GM12878 (cell line): ENCODE results near the gene GABBR2. TPM values are rescaled to one million over a fixed set of nuclear protein-coding genes. Genes with fewer than 3 reads are reported as not detected.

ENCODE experiments used
- ATAC-seq: fragments of 200-7000 bp; cut with Tn5 transposase; 3 replicates; pipeline ENCODE4 v1.9.1; 2020; ENCODE audit warnings: mild to moderate bottlenecking, moderate library complexity
- BruUV-seq: library from RNA; stranded (reverse); fragments of 400-500 nt; replicated peaks from 2 replicates; lab custom pipeline; 2021; lab: Mats Ljungman, UMichigan
- CTCF ChIA-PET: fragments of 300-600 bp; sonication (Branson Sonifier 250); formaldehyde crosslinking; extraction: SDS; loops from one replicate; lab custom pipeline; 2021; ENCODE audit warnings: inconsistent platforms; lab: Yijun Ruan, JAX
- POLR2A ChIA-PET: fragments of 350-600 bp; formaldehyde crosslinking; extraction: SDS; loops from one replicate; lab custom pipeline; 2021; ENCODE audit warnings: inconsistent platforms; lab: Charles Lee
- RAD21 ChIA-PET: fragments of 300-600 bp; sonication (Branson Sonifier 250); formaldehyde crosslinking; loops from one replicate; lab custom pipeline; 2023; ENCODE audit warnings: antibody characterized with exemption; ENCODE audit not compliant: unreplicated experiment; lab: Charles Lee
- SMC1A ChIA-PET: fragments of 300-600 bp; sonication (Branson Sonifier 250); formaldehyde crosslinking; loops from one replicate; lab custom pipeline; 2023; ENCODE audit not compliant: unreplicated experiment, uncharacterized antibody; lab: Charles Lee
- DNase-seq: peaks from one replicate; pipeline ENCODE4 v3.0.0-alpha.2; 2011; ENCODE audit warnings: low read depth, low spot score
- FAIRE-seq: peaks from 3 replicates; lab custom pipeline; 2011; peaks lifted over from hg19 to GRCh38; lab: Jason Lieb, UNC
- H2AFZ ChIP-seq: 2 replicates; pipeline ENCODE4 v1.6.0; 2011; ENCODE audit warnings: low read depth, low read length, control low read depth; ENCODE audit not compliant: control insufficient read depth
- H3K27ac ChIP-seq: 2 replicates; pipeline ENCODE4 v1.5.1; 2011; ENCODE audit warnings: control low read depth; ENCODE audit not compliant: control insufficient read depth, insufficient read depth
- H3K27me3 ChIP-seq, 2 experiments: replicated peaks in 1 of 2; 2 replicates each; pipeline versions ENCODE4 v1.6.0 to v1.6.1; 2011; ENCODE audit warnings: low read length in 1 of 2; ENCODE audit not compliant: control insufficient read depth in 2 of 2, insufficient read depth in 2 of 2
- H3K36me3 ChIP-seq, 2 experiments: 2 replicates each; pipeline ENCODE4 v1.5.1; 2011; ENCODE audit warnings: low read length in 1 of 2; ENCODE audit not compliant: control insufficient read depth in 2 of 2, insufficient read depth in 2 of 2
- H3K4me1 ChIP-seq: 2 replicates; pipeline ENCODE4 v1.6.1; 2011; ENCODE audit warnings: mild to moderate bottlenecking, low read length, moderate library complexity, mixed read lengths; ENCODE audit not compliant: control insufficient read depth, insufficient read depth
- H3K4me2 ChIP-seq: 2 replicates; pipeline ENCODE4 v1.6.0; 2011; ENCODE audit warnings: control low read depth; ENCODE audit not compliant: control insufficient read depth, insufficient read depth
- H3K4me3 ChIP-seq: fragments of 200-600 bp; sonication (generic); 2 replicates; pipeline ENCODE4 v1.5.1; 2016
- H3K79me2 ChIP-seq: 2 replicates; pipeline ENCODE4 v1.6.0; 2011; ENCODE audit warnings: low read length; ENCODE audit not compliant: control insufficient read depth, insufficient read depth
- H3K9ac ChIP-seq: 2 replicates; pipeline ENCODE4 v1.8.0; 2011; ENCODE audit warnings: low read length, control low read depth, mixed read lengths; ENCODE audit not compliant: control insufficient read depth, insufficient read depth
- H3K9me3 ChIP-seq: replicated peaks from 3 replicates; pipeline ENCODE4 v1.5.1; 2011; ENCODE audit warnings: mild to moderate bottlenecking, low read length; ENCODE audit not compliant: control insufficient read depth, insufficient read depth
- H4K20me1 ChIP-seq: 2 replicates; pipeline ENCODE4 v1.6.0; 2011; ENCODE audit not compliant: control insufficient read depth, insufficient read depth
- CBX3 ChIP-seq: fragments of 200-600 bp; sonication (generic); IDR thresholded peaks from 2 replicates; pipeline ENCODE4 v1.6.1; 2016; ENCODE audit warnings: low read depth, borderline replicate concordance
- HDGF ChIP-seq: fragments of 450-650 bp; IDR thresholded peaks from 2 replicates; pipeline ENCODE4 v1.6.1; 2016; ENCODE audit warnings: antibody characterized with exemption
- IKZF1 ChIP-seq: fragments of 450-650 bp; conservative IDR thresholded peaks from 2 replicates; pipeline ENCODE4 v1.6.1; 2017; ENCODE audit warnings: antibody characterized with exemption, mild to moderate bottlenecking
- LARP7 ChIP-seq: fragments of 450-650 bp; IDR thresholded peaks from 2 replicates; pipeline ENCODE4 v1.6.1; 2017; ENCODE audit warnings: mild to moderate bottlenecking
- POLR2AphosphoS2 ChIP-seq: IDR thresholded peaks from 2 replicates; pipeline ENCODE4 v1.6.1; 2011; ENCODE audit warnings: low read depth, mild to moderate bottlenecking, low read length, improper control_type of control experiment, moderate library complexity
- RELA ChIP-seq: fragments of 450-650 bp; IDR thresholded peaks from 2 replicates; pipeline ENCODE4 v1.8.0; 2014; ENCODE audit warnings: borderline replicate concordance; ENCODE audit not compliant: partially characterized antibody
- SMAD5 ChIP-seq: IDR thresholded peaks from 2 replicates; pipeline ENCODE4 v1.6.1; 2016; ENCODE audit warnings: antibody characterized with exemption, low read depth
- SPI1 ChIP-seq: IDR thresholded peaks from 2 replicates; pipeline ENCODE4 v1.6.1; 2011; ENCODE audit warnings: low read depth, mild to moderate bottlenecking, low read length, moderate library complexity, borderline replicate concordance; ENCODE audit not compliant: insufficient read depth
- TAF1 ChIP-seq: IDR thresholded peaks from 2 replicates; pipeline ENCODE4 v1.6.1; 2011; ENCODE audit warnings: mild to moderate bottlenecking, low read depth, low read length, borderline replicate concordance
- ZNF384 ChIP-seq: IDR thresholded peaks from 2 replicates; pipeline ENCODE4 v1.6.1; 2012; ENCODE audit warnings: low read depth, mild to moderate bottlenecking, low read length, improper control_type of control experiment, borderline replicate concordance
- WGBS: methylation state at CpG from one replicate; pipeline ENCODE4 v1.1.6; 2016; ENCODE audit warnings: low lambda C conversion rate; ENCODE audit not compliant: insufficient replicate concordance, insufficient coverage; ENCODE audit errors: missing lambda C conversion rate; 5-methylcytosine and 5-hydroxymethylcytosine counted together
- in situ Hi-C: fragments of 300-500 bp; cut with MboI; formaldehyde crosslinking; loops from 9 replicates; pipeline ENCODE4 v1.14.3; 2018; ENCODE audit warnings: mixed read lengths
- intact Hi-C: fragments of 100-400 bp; cut with micrococcal nuclease; formaldehyde crosslinking; loops from one replicate; pipeline ENCODE4 v1.14.2; 2022; ENCODE audit not compliant: unreplicated experiment
- polyA plus RNA-seq, 11 experiments: library from polyadenylated mRNA; depleted of rRNA in 4 of 11; unstranded in 6 of 11; stranded (reverse) in 5 of 11; fragments of >200 nt; fragmentation: Nextera tagmentation in 4 of 11; fragmentation: Illumina TruSeq in 1 of 11; extraction: Ambion mirVana in 4 of 11; extraction: Trizol in 1 of 11; gene quantifications; 1 replicate in 1 of 11; 2 replicates in 10 of 11; pipeline versions ENCODE4 v1.2.1 to v1.2.3, GENCODE V29; 2011 to 2016; ENCODE audit warnings: inconsistent platforms in 2 of 11, missing spikeins in 2 of 11, low read depth in 1 of 11
- total RNA-seq, 4 experiments: library from RNA; depleted of rRNA in 3 of 4; stranded (reverse); fragments of >200 nt in 3 of 4; fragmentation: Illumina TruSeq in 1 of 4; extraction: Trizol in 1 of 4; gene quantifications; 2 replicates each; pipeline versions ENCODE4 v1.2.1 to v1.2.3, GENCODE V29; 2013 to 2021
- TF ChIP-seq, protein P1 (sequence below): fragments of 450-650 bp; IDR thresholded peaks from 2 replicates; pipeline ENCODE4 v1.6.1; 2016; ENCODE audit warnings: mild to moderate bottlenecking

The GABBR2 gene
- total and polyA plus RNA-seq, 10 of the 15 experiments (the other 5 are each of a cell fraction or from before 2014, with no cell fraction given): 0.02 to 2.2 (median 0.06) TPM; not detected in 2

DNA sequence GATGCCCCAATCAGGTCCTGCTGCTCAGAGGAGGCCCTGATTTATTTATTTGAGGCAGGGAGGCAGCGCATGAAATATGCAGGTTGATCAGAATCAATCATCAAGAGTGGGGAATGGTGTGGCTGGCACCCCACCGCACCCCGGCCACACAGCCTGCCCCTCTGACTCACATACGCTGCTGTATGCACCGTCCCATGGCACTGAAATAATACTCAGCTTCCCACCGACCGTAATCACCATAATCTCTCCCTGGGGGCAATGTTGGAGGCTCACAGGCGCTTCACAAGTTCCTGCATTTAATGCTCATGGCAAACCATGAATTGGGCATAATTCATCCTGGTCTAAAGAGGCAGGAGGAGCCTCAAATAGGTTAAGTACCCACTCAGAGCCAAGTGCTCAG is 312.1 kb downstream of the GABBR2 start:
- Histone ChIP-seq H3K4me1 (no peaks in the 10 kb centered on the region), H3K27ac (no peak overlapping the region), H3K4me3 (no peak overlapping the region), H3K9me3 (no peaks in the 10 kb centered on the region; the same call in 2 of the 3 replicates), H3K27me3 (no peaks in the 10 kb centered on the region), H2AFZ (no peak overlapping the region), H3K79me2 (no peaks in the 10 kb centered on the region), H3K9ac (no peak overlapping the region), H4K20me1 (no peaks in the 10 kb centered on the region), H3K36me3 (no peaks in the 10 kb centered on the region), H3K4me2 (no peak overlapping the region)
- CTCF ChIA-PET: no interaction called here
- ATAC-seq (no peak), FAIRE-seq (no peak), DNase-seq (no peak)
- intact Hi-C loops (no loop called here), in situ Hi-C loops (no loop called here)
- TF ChIP-seq SMAD5: no peak
- no peak for TF ChIP-seq RELA
- TF ChIP-seq POLR2AphosphoS2: no peak
- 0% methylated on average over 8 of the region's 8 CpGs for WGBS
- POLR2A ChIA-PET: no interaction called here
- BruUV-seq: no TSS peak
- RAD21 ChIA-PET: no interaction called here
- SMC1A ChIA-PET: no interaction called here

DNA sequence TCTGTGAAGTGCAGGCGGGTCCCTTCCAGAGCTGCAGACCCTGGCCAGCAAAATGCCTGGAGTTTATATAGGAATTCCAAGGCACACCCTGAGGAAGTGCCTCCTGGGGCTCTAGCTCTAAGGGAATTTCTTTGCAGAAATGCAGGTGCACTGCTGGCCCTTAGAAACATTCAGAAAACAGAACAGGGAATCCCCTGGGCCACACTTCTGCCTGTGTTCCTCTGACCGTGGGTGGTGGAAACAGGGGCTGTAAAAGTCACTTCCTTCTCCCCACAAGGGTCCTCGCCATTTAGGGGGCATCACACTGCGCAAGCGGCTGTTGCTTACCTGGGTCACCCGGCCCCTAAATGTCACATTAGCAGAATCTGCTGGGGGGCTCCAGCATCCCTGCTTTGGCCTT is 312.5 kb downstream of the GABBR2 start:
- no peaks in the 10 kb centered on the region for H3K4me1 ChIP-seq
- TF ChIP-seq CBX3 (no peak), SPI1 (peak; percentile 37; the same call in 1 of the 2 replicates), LARP7 (no peak), IKZF1 (0 out of 2 replicates have a peak, but pooled peaks have one; percentile 16), HDGF (no peak), TAF1 (no peak), ZNF384 (no peak)
- TF ChIP-seq, protein P1, sequence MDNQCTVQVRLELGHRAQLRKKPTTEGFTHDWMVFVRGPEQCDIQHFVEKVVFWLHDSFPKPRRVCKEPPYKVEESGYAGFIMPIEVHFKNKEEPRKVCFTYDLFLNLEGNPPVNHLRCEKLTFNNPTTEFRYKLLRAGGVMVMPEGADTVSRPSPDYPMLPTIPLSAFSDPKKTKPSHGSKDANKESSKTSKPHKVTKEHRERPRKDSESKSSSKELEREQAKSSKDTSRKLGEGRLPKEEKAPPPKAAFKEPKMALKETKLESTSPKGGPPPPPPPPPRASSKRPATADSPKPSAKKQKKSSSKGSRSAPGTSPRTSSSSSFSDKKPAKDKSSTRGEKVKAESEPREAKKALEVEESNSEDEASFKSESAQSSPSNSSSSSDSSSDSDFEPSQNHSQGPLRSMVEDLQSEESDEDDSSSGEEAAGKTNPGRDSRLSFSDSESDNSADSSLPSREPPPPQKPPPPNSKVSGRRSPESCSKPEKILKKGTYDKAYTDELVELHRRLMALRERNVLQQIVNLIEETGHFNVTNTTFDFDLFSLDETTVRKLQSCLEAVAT: no peak
- H3K9ac ChIP-seq: no peak overlapping the region
- ATAC-seq (no peak), FAIRE-seq (no peak), DNase-seq (no peak)
- ChIA-PET RAD21 (no interaction called here), SMC1A (no interaction called here), CTCF (no interaction called here), POLR2A (no interaction called here)
- H3K4me3 ChIP-seq: no peak overlapping the region
- in situ Hi-C loops: no loop called here
- H3K79me2 ChIP-seq: no peaks in the 10 kb centered on the region
- BruUV-seq: no TSS peak
- H3K27ac ChIP-seq: no peak overlapping the region
- no peaks in the 10 kb centered on the region for H4K20me1 ChIP-seq
- 2% methylated on average over 6 of the region's 6 CpGs for WGBS
- H2AFZ ChIP-seq: no peak overlapping the region
- H3K9me3 ChIP-seq: no peaks in the 10 kb centered on the region; the same call in 2 of the 3 replicates
- H3K36me3 ChIP-seq: no peaks in the 10 kb centered on the region
- intact Hi-C loops: no loop called here
- H3K27me3 ChIP-seq: no peaks in the 10 kb centered on the region
- no peak overlapping the region for H3K4me2 ChIP-seq
